ENCODE data around the gene BTBD9.

BTBD9 gene

DNA sequence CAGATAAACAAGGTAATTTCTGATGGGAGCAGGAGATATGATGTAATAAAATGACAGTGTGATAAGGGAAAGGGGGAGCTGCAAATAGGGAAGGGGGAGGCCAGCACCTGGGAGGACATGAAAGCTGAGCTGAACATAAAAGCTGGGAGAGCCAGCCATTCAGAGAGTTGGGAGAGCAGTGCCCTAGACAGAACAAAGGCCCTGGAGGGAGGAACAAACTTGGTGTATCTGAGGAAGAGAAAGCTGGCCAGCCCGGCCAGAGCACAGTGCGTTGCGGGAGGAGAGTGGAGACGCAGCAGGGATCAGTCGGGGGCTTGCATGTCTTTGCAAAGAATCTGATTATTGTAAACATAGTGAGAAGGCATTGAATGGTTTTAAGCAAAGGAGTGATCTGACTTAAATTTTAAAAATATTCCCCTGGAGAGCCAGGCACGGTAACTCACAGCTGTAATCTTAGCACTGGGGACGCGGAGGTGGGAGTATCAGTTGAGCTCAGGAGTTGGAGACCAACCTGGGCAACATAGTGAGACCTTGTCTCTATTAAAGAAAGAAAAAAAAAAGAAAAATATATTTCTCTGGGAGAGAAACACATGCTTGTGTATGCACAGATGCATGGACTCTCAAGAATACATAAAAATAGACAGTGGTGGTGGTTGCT lies 502.0 kb downstream of the BTBD9 start (continued):
- no peak for TF ChIP-seq ZFP30 (CRISPR knock-in tag; IDR thresholded peaks at IDR 0.05)
- no peak for TF ChIP-seq ZNF565 (CRISPR knock-in tag; conservative IDR thresholded peaks at IDR 0.05; ENCODE audit: low read depth)
- TF ChIP-seq ARNTL (CRISPR knock-in tag; IDR thresholded peaks at IDR 0.05; ENCODE audit: borderline replicate concordance, low read depth): no peak
- no peak for TF ChIP-seq ZNF70 (CRISPR knock-in tag; IDR thresholded peaks at IDR 0.05)
- no peak for TF ChIP-seq OSR1 (CRISPR knock-in tag; IDR thresholded peaks at IDR 0.05)
- TF ChIP-seq ESRRG (CRISPR knock-in tag; IDR thresholded peaks at IDR 0.05): no peak
- TF ChIP-seq CSRNP3 (CRISPR knock-in tag; IDR thresholded peaks at IDR 0.05): no peak
- no peak for TF ChIP-seq BACH2 (CRISPR knock-in tag; IDR thresholded peaks at IDR 0.05; ENCODE audit: borderline replicate concordance)
- TF ChIP-seq CSDC2 (CRISPR knock-in tag; IDR thresholded peaks at IDR 0.05): no peak

DNA sequence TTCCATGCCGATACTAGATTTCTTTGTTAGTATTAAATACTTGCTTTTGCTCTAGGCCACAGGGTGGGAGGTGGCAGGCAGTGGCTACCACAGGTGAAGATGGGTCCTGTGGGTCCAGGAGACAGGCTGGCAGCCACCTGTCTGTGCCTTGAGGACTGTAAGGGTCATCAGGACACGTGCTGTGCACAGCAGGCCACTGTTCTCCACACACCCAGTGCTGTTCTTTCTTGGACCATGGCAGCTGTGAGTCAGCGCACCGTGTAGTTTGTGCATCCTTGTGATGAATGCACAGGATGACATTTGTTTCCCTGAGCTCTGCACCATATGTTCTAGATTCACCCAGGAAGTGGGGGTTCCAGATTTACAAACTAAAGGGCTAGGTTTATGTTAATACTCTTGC lies 503.2 kb downstream of the BTBD9 start:
- ATAC-seq: no peak
- TF ChIP-seq ISL1 (CRISPR knock-in tag; IDR thresholded peaks at IDR 0.05) (no peak), GLIS3 (CRISPR knock-in tag; IDR thresholded peaks at IDR 0.05) (no peak), BACH2 (CRISPR knock-in tag; IDR thresholded peaks at IDR 0.05; ENCODE audit: borderline replicate concordance) (no peak), TOX (CRISPR knock-in tag; IDR thresholded peaks at IDR 0.05; ENCODE audit: borderline replicate concordance) (no peak), ZNF8 (CRISPR knock-in tag; IDR thresholded peaks at IDR 0.05) (no peak), ESRRG (CRISPR knock-in tag; IDR thresholded peaks at IDR 0.05) (no peak), TSHZ2 (CRISPR knock-in tag; IDR thresholded peaks at IDR 0.05) (no peak), TCF4 (CRISPR knock-in tag; IDR thresholded peaks at IDR 0.05; ENCODE audit: borderline replicate concordance) (no peak), POU6F1 (CRISPR knock-in tag; IDR thresholded peaks at IDR 0.05; ENCODE audit: borderline replicate concordance, low read depth) (no peak), CSRNP3 (CRISPR knock-in tag; IDR thresholded peaks at IDR 0.05) (no peak), ZNF565 (CRISPR knock-in tag; conservative IDR thresholded peaks at IDR 0.05; ENCODE audit: low read depth) (no peak), ZFP30 (CRISPR knock-in tag; IDR thresholded peaks at IDR 0.05) (no peak), SNAI2 (CRISPR knock-in tag; IDR thresholded peaks at IDR 0.05) (no peak), RARB (CRISPR knock-in tag; IDR thresholded peaks at IDR 0.05) (no peak), PPARA (CRISPR knock-in tag; IDR thresholded peaks at IDR 0.05; ENCODE audit: borderline replicate concordance) (no peak), ZC3H10 (CRISPR knock-in tag; IDR thresholded peaks at IDR 0.05) (no peak), CREB5 (CRISPR knock-in tag; IDR thresholded peaks at IDR 0.05; ENCODE audit: low read depth) (no peak), ZNF70 (CRISPR knock-in tag; IDR thresholded peaks at IDR 0.05) (no peak), CSDC2 (CRISPR knock-in tag; IDR thresholded peaks at IDR 0.05) (no peak)
- TF ChIP-seq, protein P1, sequence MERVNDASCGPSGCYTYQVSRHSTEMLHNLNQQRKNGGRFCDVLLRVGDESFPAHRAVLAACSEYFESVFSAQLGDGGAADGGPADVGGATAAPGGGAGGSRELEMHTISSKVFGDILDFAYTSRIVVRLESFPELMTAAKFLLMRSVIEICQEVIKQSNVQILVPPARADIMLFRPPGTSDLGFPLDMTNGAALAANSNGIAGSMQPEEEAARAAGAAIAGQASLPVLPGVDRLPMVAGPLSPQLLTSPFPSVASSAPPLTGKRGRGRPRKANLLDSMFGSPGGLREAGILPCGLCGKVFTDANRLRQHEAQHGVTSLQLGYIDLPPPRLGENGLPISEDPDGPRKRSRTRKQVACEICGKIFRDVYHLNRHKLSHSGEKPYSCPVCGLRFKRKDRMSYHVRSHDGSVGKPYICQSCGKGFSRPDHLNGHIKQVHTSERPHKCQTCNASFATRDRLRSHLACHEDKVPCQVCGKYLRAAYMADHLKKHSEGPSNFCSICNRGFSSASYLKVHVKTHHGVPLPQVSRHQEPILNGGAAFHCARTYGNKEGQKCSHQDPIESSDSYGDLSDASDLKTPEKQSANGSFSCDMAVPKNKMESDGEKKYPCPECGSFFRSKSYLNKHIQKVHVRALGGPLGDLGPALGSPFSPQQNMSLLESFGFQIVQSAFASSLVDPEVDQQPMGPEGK (CRISPR knock-in tag; IDR thresholded peaks at IDR 0.05; ENCODE audit: borderline replicate concordance): no peak
